HCT116 (cell line): ENCODE data around the gene NAT10. TPM values are rescaled to one million over a fixed set of nuclear protein-coding genes. Genes with fewer than 3 reads are reported as not detected.

ENCODE experiments used
- ATAC-seq: fragments of 200-7000 bp; cut with Tn5 transposase; 2 replicates; pipeline ENCODE4 v1.9.1; 2020; ENCODE audit warnings: mild to moderate bottlenecking, moderate library complexity
- BruUV-seq: library from RNA; stranded (reverse); fragments of 400-500 nt; replicated peaks from 2 replicates; lab custom pipeline; 2021; lab: Mats Ljungman, UMichigan
- CTCF ChIA-PET: fragments of 300-600 bp; sonication (Branson Sonifier 250); formaldehyde crosslinking; loops from one replicate; lab custom pipeline; 2021; ENCODE audit warnings: antibody characterized with exemption; lab: Charles Lee
- POLR2A ChIA-PET: fragments of 300-600, 350-600 bp; sonication (Branson Sonifier 250); formaldehyde crosslinking; loops from one replicate; lab custom pipeline; 2021; ENCODE audit warnings: antibody characterized with exemption; lab: Charles Lee
- RAD21 ChIA-PET, 2 experiments: fragments of 300-600 bp; sonication (Branson Sonifier 250); formaldehyde crosslinking; loops; one replicate each; lab custom pipeline; 2023; ENCODE audit warnings: low total read pairs in 2 of 2; ENCODE audit not compliant: uncharacterized antibody in 2 of 2, unreplicated experiment in 2 of 2, low non-redundant PET in 1 of 2; lab: Charles Lee
- DNase-seq: peaks from one replicate; pipeline ENCODE4 v3.0.0-alpha.2; 2010; ENCODE audit warnings: low read depth, low spot score
- H2AFZ ChIP-seq: fragments of 200-600 bp; shearing (Covaris generic), sonication (generic); 2 replicates; pipeline ENCODE4 v1.6.1; 2017; ENCODE audit warnings: low read depth, mixed run types, mixed read lengths, antibody characterized with exemption, low read length; ENCODE audit not compliant: poor library complexity, severe bottlenecking
- H3K27ac ChIP-seq: 2 replicates; pipeline ENCODE4 v1.5.1; 2012; ENCODE audit warnings: low read depth, low read length
- H3K27me3 ChIP-seq: fragments of 200-600 bp; sonication (generic); 2 replicates; pipeline ENCODE4 v1.6.1; 2016; ENCODE audit warnings: mixed run types, low read length, mixed read lengths; ENCODE audit not compliant: insufficient read depth
- H3K36me3 ChIP-seq, 2 experiments: fragments of 200-500 bp in 1 of 2; fragments of 200-600 bp in 1 of 2; sonication (Bioruptor generic) in 1 of 2; sonication (generic) in 1 of 2; 2 replicates each; pipeline versions ENCODE4 v1.5.1 to v1.6.1; 2014 to 2016; ENCODE audit warnings: low read length in 2 of 2, inconsistent platforms in 1 of 2, mixed read lengths in 1 of 2, mixed run types in 1 of 2; ENCODE audit not compliant: insufficient read depth in 2 of 2, control insufficient read depth in 1 of 2
- H3K4me1 ChIP-seq, 2 experiments: fragments of 200-600 bp in 1 of 2; sonication (generic) in 1 of 2; 2 replicates each; pipeline versions ENCODE4 v1.5.1 to v1.6.1; 2012 to 2017; ENCODE audit warnings: low read length in 2 of 2, inconsistent platforms in 1 of 2, mild to moderate bottlenecking in 1 of 2, mixed read lengths in 1 of 2, mixed run types in 1 of 2, moderate library complexity in 1 of 2; ENCODE audit not compliant: insufficient read depth in 2 of 2, control insufficient read depth in 1 of 2
- H3K4me2 ChIP-seq: fragments of 200-600 bp; sonication (generic); 2 replicates; pipeline ENCODE4 v1.6.1; 2017; ENCODE audit warnings: mixed run types, low read length, mixed read lengths
- H3K4me3 ChIP-seq, 2 experiments: fragments of 200-600 bp in 1 of 2; sonication (generic) in 1 of 2; replicated peaks in 1 of 2; 2 replicates each; pipeline ENCODE4 v1.5.1; 2011 to 2016; ENCODE audit warnings: low read length in 2 of 2, control low read depth in 1 of 2, low read depth in 1 of 2, mild to moderate bottlenecking in 1 of 2, mixed read lengths in 1 of 2, mixed run types in 1 of 2
- H3K79me2 ChIP-seq: fragments of 200-600 bp; sonication (generic); 2 replicates; pipeline ENCODE4 v1.6.1; 2017; ENCODE audit warnings: mild to moderate bottlenecking, mixed run types, low read length, moderate library complexity, mixed read lengths; ENCODE audit not compliant: insufficient read depth
- H3K9ac ChIP-seq: fragments of 200-600 bp; sonication (generic); 2 replicates; pipeline ENCODE4 v1.6.1; 2016; ENCODE audit warnings: low read length, mixed read lengths
- H3K9me2 ChIP-seq: fragments of 200-600 bp; sonication (generic), shearing (Covaris generic); 2 replicates; pipeline ENCODE4 v1.6.1; 2017; ENCODE audit warnings: mixed run types, mild to moderate bottlenecking, moderate library complexity; ENCODE audit not compliant: insufficient read depth
- H3K9me3 ChIP-seq, 2 experiments: fragments of 200-500 bp in 1 of 2; fragments of 200-600 bp in 1 of 2; sonication (Bioruptor generic) in 1 of 2; sonication (generic) in 1 of 2; 2 replicates each; pipeline ENCODE4 v1.6.1; 2014 to 2017; ENCODE audit warnings: low read length in 2 of 2, mixed read lengths in 2 of 2, inconsistent platforms in 1 of 2, low read depth in 1 of 2, mild to moderate bottlenecking in 1 of 2, mixed run types in 1 of 2, moderate library complexity in 1 of 2; ENCODE audit not compliant: control insufficient read depth in 1 of 2, insufficient read depth in 1 of 2
- H4K20me1 ChIP-seq: fragments of 200-600 bp; sonication (generic), shearing (Covaris generic); 2 replicates; pipeline ENCODE4 v1.6.1; 2017; ENCODE audit warnings: mixed run types, mild to moderate bottlenecking, moderate library complexity; ENCODE audit not compliant: insufficient read depth
- CBX3 ChIP-seq: IDR thresholded peaks from 2 replicates; pipeline ENCODE4 v1.6.1; 2012; ENCODE audit warnings: low read depth
- CEBPB ChIP-seq: IDR thresholded peaks from 2 replicates; pipeline ENCODE4 v1.6.1; 2012; ENCODE audit warnings: low read depth
- ELF1 ChIP-seq: IDR thresholded peaks from 2 replicates; pipeline ENCODE4 v1.6.1; 2012; ENCODE audit warnings: low read depth, borderline replicate concordance
- EZH2 ChIP-seq: fragments of 200-600 bp; sonication (generic); IDR thresholded peaks from 2 replicates; pipeline ENCODE4 v1.6.1; 2017; ENCODE audit warnings: antibody characterized with exemption, mixed run types
- EZH2phosphoT487 ChIP-seq: fragments of 200-600 bp; IDR thresholded peaks from 2 replicates; pipeline ENCODE4 v1.6.1; 2018; ENCODE audit warnings: antibody characterized with exemption, borderline replicate concordance
- FOSL1 ChIP-seq: IDR thresholded peaks from 2 replicates; pipeline ENCODE4 v1.6.1; 2012; ENCODE audit warnings: low read depth
- JUND ChIP-seq: IDR thresholded peaks from 2 replicates; pipeline ENCODE4 v1.6.1; 2012
- POLR2A ChIP-seq: IDR thresholded peaks from 2 replicates; pipeline ENCODE4 v1.7.0; 2011; ENCODE audit warnings: borderline replicate concordance; ENCODE audit not compliant: insufficient read depth, insufficient read length; ENCODE audit errors: extremely low read depth
- RAD21 ChIP-seq: IDR thresholded peaks from 2 replicates; pipeline ENCODE4 v1.6.1; 2012; ENCODE audit warnings: low read depth, mild to moderate bottlenecking
- REST ChIP-seq: IDR thresholded peaks from 2 replicates; pipeline ENCODE4 v1.6.1; 2012; ENCODE audit warnings: low read depth
- SIN3A ChIP-seq: IDR thresholded peaks from 2 replicates; pipeline ENCODE4 v1.6.1; 2012; ENCODE audit warnings: low read depth
- SP1 ChIP-seq: IDR thresholded peaks from 2 replicates; pipeline ENCODE4 v1.6.1; 2012; ENCODE audit warnings: low read depth
- SRF ChIP-seq: IDR thresholded peaks from 2 replicates; pipeline ENCODE4 v1.6.1; 2012; ENCODE audit warnings: low read depth
- YY1 ChIP-seq: IDR thresholded peaks from 2 replicates; pipeline ENCODE4 v1.6.1; 2011; ENCODE audit warnings: low read length, low read depth, moderate library complexity, mild to moderate bottlenecking; ENCODE audit not compliant: insufficient replicate concordance; ENCODE audit errors: extremely low read depth
- ZBTB33 ChIP-seq: IDR thresholded peaks from 2 replicates; pipeline ENCODE4 v1.6.1; 2011; ENCODE audit warnings: mild to moderate bottlenecking, low read length, moderate library complexity; ENCODE audit not compliant: insufficient replicate concordance; ENCODE audit errors: extremely low read depth
- ZFX ChIP-seq: fragments of 450-650 bp; IDR thresholded peaks from 2 replicates; pipeline ENCODE4 v1.6.1; 2017
- ZNF274 ChIP-seq: fragments of 200-500 bp; sonication (Bioruptor generic); IDR thresholded peaks from 2 replicates; pipeline ENCODE4 v1.6.1; 2014; ENCODE audit warnings: mild to moderate bottlenecking, low read depth, low read length, inconsistent platforms
- intact Hi-C: fragments of 100-400 bp; cut with micrococcal nuclease; formaldehyde crosslinking; loops from 2 replicates; pipeline ENCODE4 v1.10.0; 2022
- total RNA-seq: library from RNA; stranded (reverse); gene quantifications from one replicate; pipeline ENCODE4 v1.2.1, GENCODE V29; 2021; ENCODE audit not compliant: unreplicated experiment
- TF ChIP-seq, protein P1 (sequence below), 3 experiments: fragments of 200-600 bp in 1 of 3; sonication (generic) in 1 of 3; IDR thresholded peaks in 2 of 3; conservative IDR thresholded peaks in 1 of 3; 2 replicates each; pipeline ENCODE4 v1.5.1; 2012 to 2017; ENCODE audit warnings: low read depth in 2 of 3, low read length in 2 of 3, antibody characterized with exemption in 1 of 3, borderline replicate concordance in 1 of 3, control low read depth in 1 of 3, mild to moderate bottlenecking in 1 of 3, mixed read lengths in 1 of 3, mixed run types in 1 of 3, moderate library complexity in 1 of 3; ENCODE audit not compliant: insufficient read depth in 1 of 3
- TF ChIP-seq, protein P2 (sequence below): IDR thresholded peaks from 2 replicates; pipeline ENCODE4 v1.6.1; 2012
- TF ChIP-seq, protein P3 (sequence below): IDR thresholded peaks from 2 replicates; pipeline ENCODE4 v1.6.1; 2012

NAT10 gene
- total RNA-seq, 1 experiment from 2014 or later = 101 TPM

DNA sequence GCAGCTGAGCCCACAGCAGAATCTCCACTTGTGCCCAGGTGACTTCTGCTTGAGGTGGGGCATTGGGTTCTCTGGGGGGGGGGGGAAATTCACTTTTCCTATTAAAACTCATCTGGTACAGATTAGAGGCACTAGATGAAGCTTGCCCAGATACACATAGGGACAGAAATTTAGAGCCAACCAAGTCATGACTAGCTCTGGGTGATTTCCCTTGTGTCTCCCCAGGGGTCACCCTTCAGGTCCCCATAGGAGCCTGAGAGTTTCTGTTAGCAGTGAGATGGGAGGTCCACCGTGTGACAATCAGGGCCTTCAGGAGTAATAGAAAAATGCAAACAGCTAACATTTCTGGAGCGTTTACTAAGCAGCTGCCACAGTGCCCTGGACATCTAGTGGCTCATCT is 77.0 kb downstream of the NAT10 start:
- H3K79me2 ChIP-seq = no peaks in the 10 kb centered on the region
- H2AFZ ChIP-seq = no peak overlapping the region
- no peak for TF ChIP-seq CBX3
- TF ChIP-seq SRF = no peak
- no peak for TF ChIP-seq EZH2
- TF ChIP-seq, protein P1, sequence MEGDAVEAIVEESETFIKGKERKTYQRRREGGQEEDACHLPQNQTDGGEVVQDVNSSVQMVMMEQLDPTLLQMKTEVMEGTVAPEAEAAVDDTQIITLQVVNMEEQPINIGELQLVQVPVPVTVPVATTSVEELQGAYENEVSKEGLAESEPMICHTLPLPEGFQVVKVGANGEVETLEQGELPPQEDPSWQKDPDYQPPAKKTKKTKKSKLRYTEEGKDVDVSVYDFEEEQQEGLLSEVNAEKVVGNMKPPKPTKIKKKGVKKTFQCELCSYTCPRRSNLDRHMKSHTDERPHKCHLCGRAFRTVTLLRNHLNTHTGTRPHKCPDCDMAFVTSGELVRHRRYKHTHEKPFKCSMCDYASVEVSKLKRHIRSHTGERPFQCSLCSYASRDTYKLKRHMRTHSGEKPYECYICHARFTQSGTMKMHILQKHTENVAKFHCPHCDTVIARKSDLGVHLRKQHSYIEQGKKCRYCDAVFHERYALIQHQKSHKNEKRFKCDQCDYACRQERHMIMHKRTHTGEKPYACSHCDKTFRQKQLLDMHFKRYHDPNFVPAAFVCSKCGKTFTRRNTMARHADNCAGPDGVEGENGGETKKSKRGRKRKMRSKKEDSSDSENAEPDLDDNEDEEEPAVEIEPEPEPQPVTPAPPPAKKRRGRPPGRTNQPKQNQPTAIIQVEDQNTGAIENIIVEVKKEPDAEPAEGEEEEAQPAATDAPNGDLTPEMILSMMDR (IDR thresholded peaks at IDR 0.05 in 2 of 3, conservative IDR thresholded peaks at IDR 0.05 in 1 of 3; ENCODE audit: borderline replicate concordance in 1 of 3, insufficient read depth in 1 of 3, low read depth in 2 of 3, low read length in 2 of 3) = no peak
- TF ChIP-seq ZNF274 = no peak
- TF ChIP-seq ZBTB33 = no peak
- no peak for TF ChIP-seq SP1
- TF ChIP-seq ZFX = no peak
- TF ChIP-seq CEBPB = no peak
- TF ChIP-seq JUND = no peak
- no peak for TF ChIP-seq RAD21
- no peak for TF ChIP-seq SIN3A
- no peak for TF ChIP-seq FOSL1
- TF ChIP-seq, protein P2, sequence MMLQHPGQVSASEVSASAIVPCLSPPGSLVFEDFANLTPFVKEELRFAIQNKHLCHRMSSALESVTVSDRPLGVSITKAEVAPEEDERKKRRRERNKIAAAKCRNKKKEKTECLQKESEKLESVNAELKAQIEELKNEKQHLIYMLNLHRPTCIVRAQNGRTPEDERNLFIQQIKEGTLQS = no peak
- TF ChIP-seq YY1 = no peak
- no peak for TF ChIP-seq POLR2A
- no peak for TF ChIP-seq EZH2phosphoT487
- TF ChIP-seq, protein P3, sequence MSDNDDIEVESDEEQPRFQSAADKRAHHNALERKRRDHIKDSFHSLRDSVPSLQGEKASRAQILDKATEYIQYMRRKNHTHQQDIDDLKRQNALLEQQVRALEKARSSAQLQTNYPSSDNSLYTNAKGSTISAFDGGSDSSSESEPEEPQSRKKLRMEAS = no peak
- TF ChIP-seq REST = no peak
- TF ChIP-seq ELF1 = no peak
- TF ChIP-seq, all 23 proteins: peak for 0
- Histone ChIP-seq H3K9me2 (no peaks in the 10 kb centered on the region), H4K20me1 (no peaks in the 10 kb centered on the region), H3K27ac (no peak overlapping the region), H3K36me3 (no peaks in the 10 kb centered on the region), H3K4me1 (no peaks in the 10 kb centered on the region), H3K9me3 (no peaks in the 10 kb centered on the region), H3K4me3 (no peak overlapping the region), H3K27me3 (no peaks in the 10 kb centered on the region), H3K4me2 (no peak overlapping the region), H3K9ac (no peak overlapping the region)
- BruUV-seq = no TSS peak
- CTCF ChIA-PET = no interaction called here
- ATAC-seq (no peak), DNase-seq (no peak)
- RAD21 ChIA-PET = interaction anchor here in 1 of 2 experiments (1.2 kb wide), 1 partner anchor 8 kb away, joined by 5 read pairs; no protein-coding TSS in a partner anchor
- POLR2A ChIA-PET = interaction anchor here (1.3 kb wide), 1 partner anchor 52 kb away, joined by 3 read pairs; no protein-coding TSS in a partner anchor
- intact Hi-C loops = no loop called here
